HG03432 (cell line): ENCODE measurements around the gene NISCH.

Experiments used
- ATAC-seq: cut with Tn5 transposase; IDR thresholded peaks from one replicate; pipeline ENCODE4 v1.9.1; 2021; ENCODE audit warnings: mild to moderate bottlenecking, moderate library complexity; ENCODE audit not compliant: unreplicated experiment

NISCH gene

GRCh38 chr3:52455283-52456168 is at the start of gene NISCH:
NISCH (plus strand) TSS chr3:52455604; CDS start chr3:52455642, 38 bp downstream.
- peak; percentile 81 for ATAC-seq

GRCh38 chr3:52406231-52406661 is 49.2 kb upstream of the NISCH start:
- ATAC-seq: no peak

GRCh38 chr3:52406791-52407510 is 48.5 kb upstream of the NISCH start:
- ATAC-seq: no peak

GRCh38 chr3:52407779-52408178 is 47.6 kb upstream of the NISCH start:
- ATAC-seq: no peak

- ATAC-seq: no peak
Measured at GRCh38 chr3:52408466-52408865, 46.9 kb upstream of the NISCH start.

- ATAC-seq: no peak
Measured at GRCh38 chr3:52415800-52416199, 39.6 kb upstream of the NISCH start.

GRCh38 chr3:52420388-52420787 is 35.0 kb upstream of the NISCH start:
- ATAC-seq: no peak

GRCh38 chr3:52422669-52423068 is 32.7 kb upstream of the NISCH start:
- no peak for ATAC-seq

- no peak for ATAC-seq
Measured at GRCh38 chr3:52423173-52423572, 32.2 kb upstream of the NISCH start.

GRCh38 chr3:52428151-52429005 is 27.0 kb upstream of the NISCH start:
- no peak for ATAC-seq

- no peak for ATAC-seq
Measured at GRCh38 chr3:52429031-52429430, 26.4 kb upstream of the NISCH start.

GRCh38 chr3:52429779-52430415 is 25.5 kb upstream of the NISCH start:
- no peak for ATAC-seq

GRCh38 chr3:52430416-52430810 is 25.0 kb upstream of the NISCH start:
- ATAC-seq: no peak

GRCh38 chr3:52431459-52432223 is 23.8 kb upstream of the NISCH start:
- ATAC-seq: no peak

- no peak for ATAC-seq
Measured at GRCh38 chr3:52432225-52432624, 23.2 kb upstream of the NISCH start.

- no peak for ATAC-seq
Measured at GRCh38 chr3:52432691-52433141, 22.7 kb upstream of the NISCH start.

GRCh38 chr3:52433328-52433995 is 21.9 kb upstream of the NISCH start:
- ATAC-seq: no peak

GRCh38 chr3:52433996-52434479 is 21.4 kb upstream of the NISCH start:
- no peak for ATAC-seq

GRCh38 chr3:52434491-52435115 is 20.8 kb upstream of the NISCH start:
- ATAC-seq: no peak
